Neural cell (in vitro differentiated cells): Measurements from ENCODE around the gene PODXL2.

ENCODE experiments used
- EZH2 ChIP-seq: fragments of 200-600, 300-800 bp; shearing (Covaris generic), sonication (generic); IDR thresholded peaks from 2 replicates; pipeline ENCODE4 v1.6.1; 2014; ENCODE audit warnings: antibody characterized with exemption, low read length, borderline replicate concordance, mild to moderate bottlenecking; ENCODE audit not compliant: insufficient read depth, poor library complexity, severe bottlenecking
- SMC3 ChIP-seq: fragments of 450-650 bp; conservative IDR thresholded peaks from 2 replicates; pipeline ENCODE4 v1.6.1; 2014; ENCODE audit warnings: antibody characterized with exemption, mild to moderate bottlenecking, moderate library complexity; ENCODE audit not compliant: poor library complexity
- TF ChIP-seq, protein P1 (sequence below): fragments of 450-650 bp; IDR thresholded peaks from 2 replicates; pipeline ENCODE4 v1.5.1; 2014; ENCODE audit warnings: antibody characterized with exemption, mild to moderate bottlenecking, moderate library complexity; ENCODE audit not compliant: poor library complexity, severe bottlenecking

DNA sequence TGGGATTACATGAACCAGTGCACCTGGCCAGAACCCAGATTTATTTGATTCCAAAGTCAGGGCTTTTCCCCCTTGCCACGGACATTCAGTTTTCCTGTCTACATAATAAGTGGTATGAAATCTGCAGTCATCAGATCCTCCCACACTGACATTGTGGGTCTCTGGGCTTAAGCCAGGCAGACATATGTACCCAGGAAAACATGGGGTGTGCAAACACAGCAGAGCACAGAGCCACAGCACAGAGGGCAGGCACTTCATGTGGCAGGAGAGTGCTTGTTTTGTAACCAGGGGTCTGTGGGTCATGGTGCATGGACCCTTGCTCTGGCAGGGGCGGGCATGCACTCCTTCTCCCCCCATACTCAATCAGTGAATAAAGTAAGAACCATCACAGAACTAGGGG lies 37.7 kb downstream of the PODXL2 start:
- TF ChIP-seq SMC3 (no peak), EZH2 (no peak)
- TF ChIP-seq, protein P1, sequence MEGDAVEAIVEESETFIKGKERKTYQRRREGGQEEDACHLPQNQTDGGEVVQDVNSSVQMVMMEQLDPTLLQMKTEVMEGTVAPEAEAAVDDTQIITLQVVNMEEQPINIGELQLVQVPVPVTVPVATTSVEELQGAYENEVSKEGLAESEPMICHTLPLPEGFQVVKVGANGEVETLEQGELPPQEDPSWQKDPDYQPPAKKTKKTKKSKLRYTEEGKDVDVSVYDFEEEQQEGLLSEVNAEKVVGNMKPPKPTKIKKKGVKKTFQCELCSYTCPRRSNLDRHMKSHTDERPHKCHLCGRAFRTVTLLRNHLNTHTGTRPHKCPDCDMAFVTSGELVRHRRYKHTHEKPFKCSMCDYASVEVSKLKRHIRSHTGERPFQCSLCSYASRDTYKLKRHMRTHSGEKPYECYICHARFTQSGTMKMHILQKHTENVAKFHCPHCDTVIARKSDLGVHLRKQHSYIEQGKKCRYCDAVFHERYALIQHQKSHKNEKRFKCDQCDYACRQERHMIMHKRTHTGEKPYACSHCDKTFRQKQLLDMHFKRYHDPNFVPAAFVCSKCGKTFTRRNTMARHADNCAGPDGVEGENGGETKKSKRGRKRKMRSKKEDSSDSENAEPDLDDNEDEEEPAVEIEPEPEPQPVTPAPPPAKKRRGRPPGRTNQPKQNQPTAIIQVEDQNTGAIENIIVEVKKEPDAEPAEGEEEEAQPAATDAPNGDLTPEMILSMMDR: no peak
